ENCODE results near the gene VCAN.

Gene VCAN

DNA sequence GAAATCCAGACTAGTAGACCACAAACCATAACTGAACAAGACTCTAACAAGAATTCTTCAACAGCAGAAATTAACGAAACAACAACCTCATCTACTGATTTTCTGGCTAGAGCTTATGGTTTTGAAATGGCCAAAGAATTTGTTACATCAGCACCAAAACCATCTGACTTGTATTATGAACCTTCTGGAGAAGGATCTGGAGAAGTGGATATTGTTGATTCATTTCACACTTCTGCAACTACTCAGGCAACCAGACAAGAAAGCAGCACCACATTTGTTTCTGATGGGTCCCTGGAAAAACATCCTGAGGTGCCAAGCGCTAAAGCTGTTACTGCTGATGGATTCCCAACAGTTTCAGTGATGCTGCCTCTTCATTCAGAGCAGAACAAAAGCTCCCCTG lies 68.6 kb downstream of the VCAN start:
- no peak for DNase-seq

DNA sequence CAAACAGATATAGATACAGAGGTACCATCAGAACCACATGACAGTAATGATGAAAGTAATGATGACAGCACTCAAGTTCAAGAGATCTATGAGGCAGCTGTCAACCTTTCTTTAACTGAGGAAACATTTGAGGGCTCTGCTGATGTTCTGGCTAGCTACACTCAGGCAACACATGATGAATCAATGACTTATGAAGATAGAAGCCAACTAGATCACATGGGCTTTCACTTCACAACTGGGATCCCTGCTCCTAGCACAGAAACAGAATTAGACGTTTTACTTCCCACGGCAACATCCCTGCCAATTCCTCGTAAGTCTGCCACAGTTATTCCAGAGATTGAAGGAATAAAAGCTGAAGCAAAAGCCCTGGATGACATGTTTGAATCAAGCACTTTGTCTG lies 69.2 kb downstream of the VCAN start:
- DNase-seq, result no peak

DNA sequence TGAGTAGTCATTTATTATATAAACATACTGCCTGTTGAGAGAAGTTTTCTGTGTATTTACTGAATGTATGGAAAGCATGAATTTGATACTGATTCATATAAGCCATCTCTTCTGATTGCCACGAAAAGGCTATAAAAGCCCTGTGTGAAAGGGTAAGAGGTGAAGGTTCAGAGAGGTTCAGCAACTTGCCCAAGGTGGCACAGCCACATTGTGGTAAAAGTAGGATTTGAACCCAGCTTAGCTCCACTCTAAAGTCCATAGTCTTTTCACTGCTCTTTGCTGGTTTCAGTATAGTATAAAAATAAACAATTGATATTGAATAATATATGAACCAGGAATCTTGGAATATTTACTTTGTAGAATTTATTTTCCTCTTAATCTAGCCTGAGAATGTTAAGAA lies 71.3 kb downstream of the VCAN start:
- no peak for DNase-seq

DNA sequence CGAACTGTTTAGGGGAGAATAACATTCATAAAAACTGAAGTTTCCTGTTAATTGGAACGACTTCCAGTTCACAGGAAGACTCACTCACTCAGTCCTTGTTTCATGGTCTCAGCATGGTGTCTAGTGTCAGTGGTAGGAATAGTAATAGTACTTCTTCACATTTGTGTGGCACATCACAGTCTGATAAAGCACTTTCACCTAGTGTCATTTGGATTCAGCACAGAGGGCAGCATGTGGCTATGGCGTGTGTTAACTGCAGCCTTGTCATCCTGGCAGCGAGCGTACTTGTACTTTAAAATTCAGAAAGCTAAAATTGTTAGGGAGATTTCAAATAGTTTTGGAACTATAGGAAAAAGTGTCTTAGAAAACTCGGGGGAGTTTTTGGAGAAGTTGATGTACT lies 72.4 kb downstream of the VCAN start:
- no peak for DNase-seq

DNA sequence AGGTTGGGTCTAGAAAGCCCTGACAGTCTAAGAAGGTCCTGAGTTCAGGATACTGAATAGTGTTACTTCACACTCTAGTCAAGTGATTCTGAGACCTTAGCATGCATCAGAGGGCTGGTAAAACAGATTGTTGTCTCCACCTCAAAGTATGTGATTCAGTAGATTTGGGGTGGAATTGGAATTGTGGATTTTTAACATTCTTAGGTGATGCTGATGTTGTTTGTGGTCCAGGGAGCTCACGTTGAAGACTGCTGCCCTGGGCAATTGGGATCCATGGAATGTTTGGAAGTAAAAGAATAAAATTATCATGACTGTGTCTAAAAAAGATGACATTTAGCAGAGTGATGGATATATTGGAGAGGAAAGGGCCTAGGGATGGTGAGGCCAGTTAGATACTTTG lies 75.6 kb downstream of the VCAN start:
- DNase-seq, result no peak

DNA sequence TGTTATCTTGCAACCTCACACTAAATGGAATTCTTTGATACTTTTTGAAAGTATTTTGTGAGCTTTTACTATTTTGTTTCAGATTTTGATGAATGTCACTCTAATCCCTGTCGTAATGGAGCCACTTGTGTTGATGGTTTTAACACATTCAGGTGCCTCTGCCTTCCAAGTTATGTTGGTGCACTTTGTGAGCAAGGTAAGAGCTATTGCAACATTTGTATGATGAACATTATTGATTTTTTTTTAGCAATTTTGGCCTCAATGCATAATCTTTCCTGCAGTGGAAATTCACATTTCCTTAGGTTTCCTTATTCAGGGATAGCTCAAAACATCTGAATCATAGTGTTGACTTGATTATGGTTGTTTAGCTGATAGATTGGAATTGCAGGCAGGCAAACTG lies 76.3 kb downstream of the VCAN start:
- no peak for DNase-seq

DNA sequence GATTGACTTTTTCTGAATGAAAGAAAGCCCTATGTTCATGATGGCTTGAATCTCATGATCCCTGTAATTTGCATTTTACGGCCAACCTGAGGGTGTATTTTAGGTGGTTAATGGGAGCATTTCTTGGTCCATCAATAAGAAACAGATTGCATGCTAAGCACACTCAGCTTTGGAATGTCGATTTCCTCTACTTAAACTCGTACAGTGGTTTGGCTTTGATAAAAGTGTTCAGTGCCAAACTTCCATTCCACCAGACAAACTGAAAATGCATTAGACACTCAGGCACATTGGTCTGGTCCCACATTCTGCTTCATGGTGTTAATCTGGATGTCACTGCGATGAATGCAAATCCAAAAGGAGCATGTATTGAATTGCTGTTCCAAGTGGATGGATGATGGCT lies 77.0 kb downstream of the VCAN start:
- DNase-seq, result no peak

DNA sequence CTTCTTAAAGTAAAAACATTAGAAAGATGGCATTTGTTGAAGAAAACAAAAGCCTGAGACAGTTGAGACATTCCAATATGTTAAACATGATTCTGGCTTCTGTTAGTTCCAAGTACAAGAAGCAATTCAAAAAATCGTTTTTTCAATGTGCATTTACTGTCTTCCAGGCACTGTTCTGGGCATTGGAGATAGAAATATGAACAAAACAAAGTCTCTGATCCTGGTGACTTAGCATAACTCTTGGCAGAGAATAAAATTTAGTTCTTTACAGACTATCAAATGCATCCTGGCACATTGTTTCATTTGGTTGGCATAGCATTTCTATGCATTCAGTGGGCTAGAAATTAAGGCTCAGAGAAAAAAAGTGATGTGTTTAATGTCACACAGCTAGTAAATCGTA lies 77.5 kb downstream of the VCAN start:
- DNase-seq, result no peak

DNA sequence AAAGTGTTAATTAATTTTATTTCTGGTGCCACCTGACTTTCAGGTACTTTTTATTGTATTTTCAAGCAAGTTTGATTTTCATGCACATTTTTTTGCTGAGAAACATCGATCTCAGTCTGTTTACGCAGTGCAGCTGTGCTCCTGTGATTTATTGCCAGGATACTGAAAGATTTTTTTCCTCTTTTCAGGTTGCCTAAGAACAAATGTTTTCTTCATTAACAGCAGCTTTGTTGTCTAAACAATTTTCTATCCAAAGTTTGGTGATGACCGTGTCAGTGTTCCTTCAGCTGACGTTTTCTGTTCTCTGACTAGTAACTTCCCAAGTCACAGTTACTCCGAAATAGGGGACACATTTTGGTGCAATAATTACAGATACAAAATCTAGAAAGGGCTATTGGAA lies 78.1 kb downstream of the VCAN start:
- no peak for DNase-seq

DNA sequence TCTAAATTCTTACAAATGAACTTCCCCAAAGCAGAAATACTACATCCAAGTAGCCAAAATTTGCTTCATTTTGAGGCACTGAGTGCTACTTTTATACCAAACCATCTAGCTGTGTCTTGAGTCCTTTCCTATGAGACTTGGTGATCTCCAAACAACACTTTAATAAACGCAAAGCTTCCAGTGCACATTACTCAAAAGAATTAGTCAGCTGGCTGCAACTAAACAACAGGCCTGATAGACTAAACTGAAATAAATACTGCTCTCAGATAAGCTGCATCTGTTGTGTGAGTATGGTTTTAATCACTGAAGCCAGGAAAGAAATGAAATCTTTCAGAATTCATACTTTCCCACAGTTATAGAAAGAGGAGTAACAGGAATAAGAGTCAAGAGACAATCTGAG lies 80.3 kb downstream of the VCAN start:
- DNase-seq, result no peak

DNA sequence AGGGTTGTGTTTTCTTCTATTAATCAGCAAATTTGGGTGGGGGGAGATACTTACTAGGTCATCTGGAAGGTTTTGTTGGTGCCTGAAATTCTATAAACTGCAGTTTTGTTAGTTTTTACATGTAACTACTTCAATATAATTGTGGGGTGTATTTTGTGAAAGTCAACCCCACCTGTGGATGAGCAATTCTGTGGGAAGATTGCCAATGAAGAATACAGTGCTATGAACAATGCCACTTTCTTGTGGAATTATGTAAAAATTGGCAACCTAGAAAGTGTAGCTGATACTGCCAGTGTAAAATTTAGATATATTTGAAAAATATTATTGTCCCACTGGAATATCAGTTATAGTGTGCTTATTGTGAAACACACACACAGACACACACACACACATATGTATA lies 80.7 kb downstream of the VCAN start:
- no peak for DNase-seq

DNA sequence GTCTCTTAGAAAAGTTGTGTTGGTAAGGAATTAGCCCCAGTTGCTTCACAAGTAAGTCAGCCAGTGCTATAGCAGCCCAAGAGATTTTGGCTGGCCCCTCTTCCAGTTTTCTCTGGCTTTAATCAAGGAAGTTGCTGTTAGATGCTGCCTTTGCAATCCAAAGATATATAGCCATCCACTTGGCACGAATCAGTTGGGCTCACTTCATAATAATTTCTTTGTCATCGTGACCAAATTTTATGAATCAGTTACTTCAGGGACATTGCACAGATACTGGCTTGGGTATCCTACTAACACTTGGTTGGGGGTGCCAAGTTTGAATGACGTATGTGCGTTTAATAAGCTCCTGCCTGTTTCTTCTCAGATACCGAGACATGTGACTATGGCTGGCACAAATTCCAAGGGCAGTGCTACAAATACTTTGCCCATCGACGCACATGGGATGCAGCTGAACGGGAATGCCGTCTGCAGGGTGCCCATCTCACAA lies 81.5 kb downstream of the VCAN start:
- DNase-seq, result no peak

DNA sequence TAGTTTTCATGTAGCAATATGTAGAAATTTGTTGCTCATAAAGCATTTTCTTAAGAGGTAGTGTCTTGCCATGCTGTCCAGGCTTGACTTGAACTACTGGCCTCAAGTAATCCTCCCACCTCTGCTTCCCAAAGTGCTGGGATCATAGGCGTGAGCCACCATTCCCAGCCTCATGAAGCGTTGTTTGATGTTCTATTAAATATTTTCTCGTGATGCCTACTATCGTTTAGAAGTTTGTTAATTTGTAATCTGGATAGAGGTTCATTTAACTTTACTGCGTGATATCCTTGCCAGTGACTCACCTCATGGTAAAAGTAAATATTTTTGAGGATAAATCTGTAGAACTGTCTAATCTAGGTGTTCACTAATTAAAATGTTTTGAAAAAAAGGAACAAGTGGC lies 82.6 kb downstream of the VCAN start:
- no peak for DNase-seq

DNA sequence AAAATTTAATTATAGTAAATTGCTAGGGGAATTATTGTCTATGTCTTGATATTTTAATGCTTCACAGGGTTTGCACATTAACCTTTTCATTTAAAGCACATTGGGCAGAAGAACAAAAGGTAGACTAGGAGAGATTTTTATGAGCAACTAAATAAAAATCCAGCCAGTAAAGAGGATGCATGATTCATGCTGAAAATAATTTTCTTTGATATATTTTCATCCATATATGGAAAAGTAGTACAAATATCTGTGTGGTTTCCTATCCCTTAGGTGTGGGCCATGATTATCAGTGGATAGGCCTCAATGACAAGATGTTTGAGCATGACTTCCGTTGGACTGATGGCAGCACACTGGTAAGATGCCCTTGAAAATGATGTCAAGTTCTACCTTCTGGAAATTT lies 83.1 kb downstream of the VCAN start:
- DNase-seq, result no peak

DNA sequence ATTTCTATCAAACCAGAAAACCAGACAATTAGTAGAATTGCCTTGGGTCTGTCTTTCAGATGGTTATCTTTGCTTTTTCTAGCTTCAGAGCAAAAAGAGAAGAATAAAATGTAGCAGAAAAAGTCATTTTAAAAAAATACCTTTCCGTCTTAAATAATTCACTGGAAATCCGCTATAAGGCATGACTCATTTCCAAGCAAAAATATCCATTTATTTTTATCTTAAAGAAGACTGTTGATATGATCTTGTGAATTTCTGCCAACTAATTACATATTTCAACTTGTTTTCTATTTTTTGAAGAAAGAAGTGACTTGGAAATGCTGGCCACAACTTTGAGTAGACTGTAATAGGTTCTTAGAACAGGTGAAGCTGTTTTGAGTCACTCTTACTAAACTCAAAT lies 83.7 kb downstream of the VCAN start:
- no peak for DNase-seq

DNA sequence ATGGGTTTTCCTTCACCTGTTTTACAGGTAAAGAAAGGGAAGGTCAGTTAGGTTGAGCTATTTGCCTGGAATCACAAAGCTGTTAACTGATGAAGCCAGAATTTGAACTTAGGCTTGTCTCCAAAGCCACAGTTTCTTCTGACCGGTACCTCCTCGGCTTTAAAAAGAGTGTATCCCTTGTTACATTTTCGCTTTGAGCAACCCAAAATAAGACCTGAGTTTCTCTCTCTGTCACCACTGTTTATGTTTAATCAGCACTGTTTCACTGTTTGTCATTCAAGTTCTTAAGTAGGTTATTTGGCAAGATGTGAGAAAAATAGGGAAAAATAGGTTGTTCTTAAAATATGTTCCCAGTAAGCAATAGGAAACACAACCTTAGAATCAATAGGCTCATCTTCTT lies 84.6 kb downstream of the VCAN start:
- DNase-seq, result no peak

DNA sequence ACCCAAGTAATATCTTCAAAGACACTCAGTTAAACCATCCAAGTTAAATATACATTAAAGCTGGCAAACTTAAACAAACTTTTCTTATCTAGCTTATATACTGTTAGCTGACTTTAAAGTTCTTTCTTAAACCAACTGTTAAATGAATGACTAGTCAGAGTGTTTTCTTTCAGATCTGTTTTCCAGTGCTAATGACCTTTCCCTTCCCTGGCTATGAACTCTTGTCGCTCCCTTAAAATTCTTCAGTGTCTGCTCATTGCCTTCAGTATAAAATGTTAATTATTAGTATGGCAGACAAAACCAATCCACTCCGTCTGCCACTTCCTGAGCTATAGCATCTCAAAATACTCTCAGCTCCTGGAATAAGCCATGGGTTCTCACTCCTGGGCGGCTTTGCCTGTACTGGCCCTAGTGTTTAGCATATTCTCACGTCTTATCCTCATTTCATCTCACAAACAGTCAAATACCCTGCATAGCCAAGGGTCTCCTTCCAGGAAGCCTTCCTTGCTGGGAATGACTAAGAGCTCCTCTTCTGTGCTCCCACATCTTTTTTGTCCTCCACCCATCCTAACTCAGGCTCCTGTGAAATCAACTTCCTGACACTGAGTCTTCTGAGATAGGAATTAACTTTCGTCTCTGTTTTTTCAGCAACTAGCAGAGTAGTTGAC lies 87.7 kb downstream of the VCAN start:
- DNase-seq, result no peak

DNA sequence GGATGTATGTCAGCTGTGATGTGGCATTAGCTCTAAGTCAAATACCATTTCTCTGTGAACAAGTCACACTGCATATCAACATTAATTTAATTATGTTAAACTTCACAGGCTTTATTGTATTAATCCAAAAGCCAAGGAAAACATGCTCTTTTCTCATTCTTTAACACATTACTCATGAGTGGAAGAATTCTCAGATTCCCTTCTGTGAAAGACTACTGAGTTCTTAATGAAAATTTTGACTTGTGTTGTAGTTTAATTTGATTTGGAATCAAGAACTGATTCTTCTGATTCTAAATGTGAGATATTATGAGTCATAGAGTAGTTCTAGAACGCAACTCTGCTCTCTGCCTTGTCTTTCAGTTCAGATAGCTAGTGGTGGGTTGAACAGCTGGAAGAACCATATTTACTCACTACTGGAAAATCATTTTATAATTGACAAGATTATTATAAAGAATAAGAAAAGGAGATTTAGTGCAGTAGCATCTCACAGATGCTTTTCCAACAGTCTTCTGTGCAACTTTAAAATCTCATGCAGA lies 90.6 kb downstream of the VCAN start:
- DNase-seq, result no peak

DNA sequence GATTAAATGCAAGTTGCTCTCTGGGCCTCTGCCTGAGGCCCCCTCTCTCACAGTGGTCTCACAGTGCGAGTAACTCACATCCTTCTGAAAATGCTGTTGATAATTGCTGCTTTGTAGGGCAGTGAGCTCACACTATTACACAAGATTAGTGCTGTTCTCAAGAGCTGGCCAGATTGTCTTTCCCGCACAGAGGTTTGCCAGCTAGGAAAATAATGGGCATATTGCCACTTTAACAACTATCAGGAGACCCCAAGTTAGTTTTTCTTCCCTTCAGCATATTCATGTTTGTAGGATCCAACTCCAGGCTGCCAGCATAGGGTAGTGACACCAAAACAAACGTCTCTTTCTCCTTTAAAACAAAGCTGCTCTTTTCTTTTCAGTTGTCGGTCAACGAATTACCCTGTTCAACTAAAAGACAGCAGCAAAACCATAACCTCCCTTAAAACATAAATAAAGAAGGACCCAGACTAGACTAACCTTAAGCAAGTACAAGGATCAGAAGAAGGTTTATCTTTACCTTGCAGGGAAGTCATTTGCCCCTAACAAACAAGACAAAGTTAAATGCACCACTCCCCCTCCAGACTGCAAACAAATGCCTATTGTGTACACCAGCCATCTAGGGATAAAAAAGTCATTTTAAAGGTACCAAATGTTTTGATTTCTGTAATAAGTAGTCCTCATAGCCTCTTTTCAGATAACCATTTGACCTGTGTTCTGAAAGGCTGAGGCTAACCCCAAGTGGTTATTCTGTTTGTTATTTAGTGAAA lies 91.4 kb downstream of the VCAN start:
- no peak for DNase-seq

DNA sequence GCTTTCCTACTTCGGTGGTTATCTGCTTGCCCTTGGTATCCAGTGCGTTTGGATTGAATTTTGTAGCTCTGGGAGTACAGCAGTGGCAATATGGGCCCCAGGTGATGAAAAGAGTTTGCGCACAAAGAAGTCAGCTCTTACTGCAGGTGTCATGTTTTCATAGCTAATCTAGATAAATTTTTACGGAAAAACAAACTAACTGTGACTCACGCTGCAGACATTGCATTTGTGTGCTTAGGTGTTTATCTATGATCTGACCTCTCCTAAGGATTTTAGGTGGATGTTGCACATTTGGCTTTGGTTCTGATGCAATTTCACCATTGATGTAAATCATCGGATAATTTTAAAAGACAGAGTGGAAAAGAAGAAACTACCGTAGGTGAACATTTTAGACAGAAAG lies 92.1 kb downstream of the VCAN start:
- DNase-seq, result no peak

DNA sequence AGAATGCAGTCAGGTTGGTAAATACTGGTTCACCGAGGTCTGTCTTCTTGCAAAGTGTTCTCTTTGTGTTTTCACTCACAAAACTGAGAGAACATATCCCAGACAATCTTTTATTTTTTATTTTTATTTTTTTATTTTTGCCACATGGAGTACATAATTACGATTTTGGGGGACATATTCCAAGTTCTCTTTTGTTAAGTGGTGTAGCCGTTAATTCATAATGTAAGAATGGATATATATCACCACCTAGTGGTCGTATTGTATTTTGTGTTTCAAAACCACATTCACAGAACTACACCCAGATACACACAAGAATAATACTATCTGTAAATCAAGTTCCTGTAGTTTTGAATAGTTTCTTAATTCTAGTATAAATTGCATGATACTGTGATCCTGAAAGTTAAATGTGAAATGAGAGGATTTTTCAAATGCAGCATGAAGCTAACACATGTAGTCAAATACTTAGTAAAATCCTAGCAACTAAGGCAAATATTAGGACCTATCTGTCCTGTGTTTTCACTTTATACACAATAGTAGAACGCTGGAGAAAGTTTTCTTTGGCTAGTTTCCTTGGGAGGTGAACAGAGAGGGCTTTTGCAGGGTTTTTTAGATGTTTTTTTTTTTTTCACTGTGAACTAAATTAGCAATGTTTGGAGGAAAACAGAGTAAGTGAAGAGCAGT lies 92.7 kb downstream of the VCAN start:
- DNase-seq, result peak; percentile 19

DNA sequence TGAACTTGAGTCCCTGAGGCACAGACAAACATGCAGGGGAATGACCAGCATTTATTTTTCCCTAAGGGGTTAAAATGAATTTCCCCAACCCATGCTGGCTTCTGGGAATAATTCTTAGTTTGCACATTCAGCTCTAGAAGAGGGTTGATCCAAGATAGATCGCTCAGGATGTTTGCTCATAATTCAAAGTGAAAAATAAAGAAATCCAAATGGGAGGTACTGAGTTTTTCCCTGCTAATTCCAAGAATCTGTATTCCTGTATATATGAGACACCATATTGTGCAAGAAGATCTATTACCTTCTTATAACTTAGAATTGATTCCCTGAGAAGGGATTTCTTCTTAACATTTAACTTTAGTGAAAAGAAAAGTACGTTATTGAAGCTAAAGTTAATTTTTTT lies 96.2 kb downstream of the VCAN start:
- DNase-seq, result no peak

DNA sequence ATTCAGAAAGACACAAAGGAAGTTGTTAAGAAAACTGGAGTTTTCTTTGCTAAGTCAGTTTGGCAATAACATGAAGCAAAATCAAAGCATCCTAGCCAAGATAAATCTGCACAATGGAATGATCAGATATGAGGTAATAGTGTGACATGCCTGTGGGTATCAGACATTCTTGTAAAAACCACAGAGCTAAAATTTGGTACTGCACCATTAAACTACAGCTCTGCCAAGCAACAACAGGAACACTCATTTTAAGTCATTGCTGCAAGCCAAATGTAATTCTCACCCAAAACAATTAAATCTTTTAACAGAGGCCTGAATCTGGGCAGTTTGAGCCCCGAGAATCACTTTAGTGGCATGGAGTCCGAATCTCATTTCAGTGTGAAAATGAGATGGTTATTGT lies 96.6 kb downstream of the VCAN start:
- DNase-seq, result no peak

DNA sequence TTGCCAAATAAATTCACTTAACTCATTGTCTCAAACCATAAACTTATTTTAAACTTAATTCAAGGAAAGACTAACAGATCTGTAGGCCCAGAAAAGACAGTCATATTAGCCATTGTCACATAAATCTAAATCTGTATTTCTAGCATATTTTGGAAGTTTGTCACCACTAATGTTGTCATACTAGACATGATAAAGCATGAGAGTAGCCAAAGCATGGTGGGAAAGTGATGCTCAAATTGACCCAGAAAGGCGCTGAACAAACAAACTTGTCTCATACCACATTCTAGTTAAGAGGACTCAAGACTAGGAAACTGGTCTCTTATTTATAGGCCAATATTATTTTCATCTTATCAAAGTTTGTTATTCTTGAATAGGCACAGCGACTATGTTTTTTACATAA lies 99.4 kb downstream of the VCAN start:
- no peak for DNase-seq
